Purkinje cell (primary cell): ENCODE measurements around the gene ACSM6. TPM values are rescaled to one million over a fixed set of nuclear protein-coding genes. Genes with fewer than 3 reads are reported as not detected.

Experiments
- polyA plus RNA-seq: library from polyadenylated mRNA; unstranded; fragments of >200 nt; fragmentation: Nextera tagmentation; gene quantifications from 2 replicates; pipeline ENCODE4 v1.2.1, GENCODE V29; 2014

The ACSM6 gene, protein sequence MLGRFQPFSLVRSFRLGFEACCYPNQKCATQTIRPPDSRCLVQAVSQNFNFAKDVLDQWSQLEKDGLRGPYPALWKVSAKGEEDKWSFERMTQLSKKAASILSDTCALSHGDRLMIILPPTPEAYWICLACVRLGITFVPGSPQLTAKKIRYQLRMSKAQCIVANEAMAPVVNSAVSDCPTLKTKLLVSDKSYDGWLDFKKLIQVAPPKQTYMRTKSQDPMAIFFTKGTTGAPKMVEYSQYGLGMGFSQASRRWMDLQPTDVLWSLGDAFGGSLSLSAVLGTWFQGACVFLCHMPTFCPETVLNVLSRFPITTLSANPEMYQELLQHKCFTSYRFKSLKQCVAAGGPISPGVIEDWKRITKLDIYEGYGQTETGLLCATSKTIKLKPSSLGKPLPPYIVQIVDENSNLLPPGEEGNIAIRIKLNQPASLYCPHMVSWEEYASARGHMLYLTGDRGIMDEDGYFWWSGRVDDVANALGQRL
- not detected in 2 replicates for polyA plus RNA-seq

DNA sequence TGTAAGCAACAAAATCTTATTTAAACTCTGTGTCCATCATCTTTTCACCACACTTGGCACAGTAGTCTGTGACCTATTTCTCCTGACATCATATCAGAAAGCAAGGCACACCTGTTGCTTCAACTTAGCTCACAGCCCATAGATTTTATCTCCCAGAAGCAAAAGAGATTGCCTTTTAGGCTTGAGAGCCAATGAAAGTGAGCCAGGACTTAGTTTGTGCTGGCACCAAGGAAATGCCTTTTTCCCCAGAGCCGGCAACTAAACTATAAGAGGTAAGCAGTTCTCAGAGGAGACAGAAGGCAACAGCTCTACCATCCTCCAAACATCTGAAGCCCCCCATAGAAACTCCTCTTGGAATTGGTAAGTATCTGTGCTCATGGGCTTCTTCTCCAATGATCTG, at the start of gene ACSM6:
ACSM6 (plus strand) TSS at position 295 of the 400 bp plus-strand sequence. CDS start 248 bp downstream, outside the sequence.

Other genes starting within 250 kb of the ACSM6 start
- gene CYP2C8, start 124.7 kb upstream of the ACSM6 start, polyA plus RNA-seq: 6.0 and 6.8 TPM in 2 replicates
- 3.7 TPM in 1 of 2 replicates, not detected in the other for gene PDLIM1, start 96.8 kb downstream of the ACSM6 start, polyA plus RNA-seq